Endothelial cell of umbilical vein (primary cell): ENCODE results near the gene STK10. TPM values are rescaled to one million over a fixed set of nuclear protein-coding genes. Genes with fewer than 3 reads are reported as not detected.

Source experiments
- BruUV-seq: library from RNA; stranded (reverse); fragments of 400-500 nt; replicated peaks from 2 replicates; lab custom pipeline; 2021; lab: Mats Ljungman, UMichigan
- CTCF ChIA-PET: fragments of 300-600, 350-600 bp; sonication (Branson Sonifier 250); formaldehyde crosslinking; loops from one replicate; lab custom pipeline; 2021; ENCODE audit warnings: antibody characterized with exemption, inconsistent platforms; lab: Charles Lee
- POLR2A ChIA-PET: fragments of 300-600, 350-600 bp; sonication (Branson Sonifier 250); formaldehyde crosslinking; loops from one replicate; lab custom pipeline; 2021; ENCODE audit warnings: antibody characterized with exemption, inconsistent platforms; lab: Charles Lee
- DNase-seq: peaks from one replicate; pipeline ENCODE4 v3.0.0-alpha.2; 2011; ENCODE audit warnings: low read depth, low spot score
- FAIRE-seq: peaks from 2 replicates; lab custom pipeline; 2011; peaks lifted over from hg19 to GRCh38; lab: Jason Lieb, UNC
- H2AFZ ChIP-seq: 2 replicates; pipeline ENCODE4 v1.6.0; 2012; ENCODE audit warnings: low read depth, low read length, control low read depth, inconsistent platforms
- H3K27ac ChIP-seq: 2 replicates; pipeline ENCODE4 v1.5.1; 2011; ENCODE audit warnings: low read depth, mild to moderate bottlenecking, control low read depth, low read length, moderate library complexity; ENCODE audit not compliant: insufficient read depth
- H3K27me3 ChIP-seq, 2 experiments: 2 replicates each; pipeline versions ENCODE4 v1.6.0 to v1.6.1; 2011; ENCODE audit warnings: low read length in 2 of 2, mixed read lengths in 1 of 2; ENCODE audit not compliant: control insufficient read depth in 2 of 2, insufficient read depth in 2 of 2
- H3K36me3 ChIP-seq, 2 experiments: 2 replicates in 1 of 2; 3 replicates in 1 of 2; pipeline ENCODE4 v1.5.1; 2011; ENCODE audit warnings: low read length in 2 of 2, mild to moderate bottlenecking in 1 of 2, moderate library complexity in 1 of 2; ENCODE audit not compliant: control insufficient read depth in 2 of 2, insufficient read depth in 2 of 2; ENCODE audit errors: extremely low read depth in 1 of 2
- H3K4me1 ChIP-seq: 3 replicates; pipeline ENCODE4 v1.5.1; 2011; ENCODE audit warnings: mild to moderate bottlenecking, low read length; ENCODE audit not compliant: control insufficient read depth, insufficient read depth; ENCODE audit errors: extremely low read depth
- H3K4me2 ChIP-seq: 2 replicates; pipeline ENCODE4 v1.6.1; 2011; ENCODE audit warnings: low read length, control low read depth, mixed read lengths; ENCODE audit not compliant: insufficient read depth
- H3K4me3 ChIP-seq, 3 experiments: fragments of 200-600 bp in 1 of 3; sonication (generic), shearing (Covaris generic) in 1 of 3; replicated peaks in 1 of 3; 2 replicates each; pipeline ENCODE4 v1.5.1; 2011 to 2016; ENCODE audit warnings: control low read depth in 3 of 3, low read length in 3 of 3, mild to moderate bottlenecking in 2 of 3, inconsistent platforms in 1 of 3, low read depth in 1 of 3, moderate library complexity in 1 of 3; ENCODE audit not compliant: insufficient read depth in 1 of 3
- H3K79me2 ChIP-seq: 2 replicates; pipeline ENCODE4 v1.6.0; 2012; ENCODE audit warnings: low read length, inconsistent platforms; ENCODE audit not compliant: control insufficient read depth, insufficient read depth
- H3K9ac ChIP-seq: replicated peaks from 2 replicates; pipeline ENCODE3; 2011; ENCODE audit warnings: low read length, control low read depth; ENCODE audit not compliant: insufficient read depth; ENCODE audit errors: extremely low read depth
- H3K9me1 ChIP-seq: replicated peaks from 3 replicates; pipeline ENCODE4 v1.6.0; 2011; ENCODE audit warnings: mild to moderate bottlenecking, low read length; ENCODE audit not compliant: control insufficient read depth, insufficient read depth; ENCODE audit errors: extremely low read depth
- H3K9me3 ChIP-seq: replicated peaks from 2 replicates; pipeline ENCODE4 v1.5.1; 2012; ENCODE audit warnings: low read length, inconsistent platforms; ENCODE audit not compliant: control insufficient read depth, insufficient read depth
- H4K20me1 ChIP-seq: replicated peaks from 2 replicates; pipeline ENCODE3; 2011; ENCODE audit warnings: mild to moderate bottlenecking, low read length; ENCODE audit not compliant: control insufficient read depth, insufficient read depth; ENCODE audit errors: extremely low read depth
- CTCF ChIP-seq, 2 donors: IDR thresholded peaks; 1 replicate in 1 of 2; 2 replicates in 1 of 2; pipeline ENCODE4 v1.5.1; 2011; ENCODE audit warnings: low read length in 2 of 2, mild to moderate bottlenecking in 2 of 2, moderate library complexity in 2 of 2, control low read depth in 1 of 2, inconsistent platforms in 1 of 2, low read depth in 1 of 2; ENCODE audit not compliant: insufficient read depth in 1 of 2; ENCODE audit errors: extremely low read depth in 1 of 2
- EZH2 ChIP-seq: IDR thresholded peaks from 2 replicates; pipeline ENCODE4 v1.6.1; 2012; ENCODE audit warnings: borderline replicate concordance, low read depth, mild to moderate bottlenecking, moderate library complexity, low read length, inconsistent platforms; ENCODE audit not compliant: severe bottlenecking
- FOS ChIP-seq: IDR thresholded peaks from 2 replicates; pipeline ENCODE4 v1.6.1; 2011; ENCODE audit warnings: mild to moderate bottlenecking, low read length, moderate library complexity, borderline replicate concordance; ENCODE audit not compliant: insufficient read depth
- GATA2 ChIP-seq: IDR thresholded peaks from 2 replicates; pipeline ENCODE4 v1.7.0; 2011; ENCODE audit warnings: low read depth, mild to moderate bottlenecking, moderate library complexity, mixed read lengths, low read length; ENCODE audit not compliant: insufficient read length, insufficient read depth
- JUN ChIP-seq: IDR thresholded peaks from 2 replicates; pipeline ENCODE4 v1.6.1; 2011; ENCODE audit warnings: borderline replicate concordance, low read depth; ENCODE audit not compliant: insufficient read length, insufficient read depth
- MAX ChIP-seq: IDR thresholded peaks from 2 replicates; pipeline ENCODE4 v1.6.1; 2011; ENCODE audit not compliant: insufficient read depth, insufficient read length
- MYC ChIP-seq: IDR thresholded peaks from one replicate; pipeline ENCODE4 v1.6.1; 2011; ENCODE audit warnings: mild to moderate bottlenecking, low read depth, low read length
- POLR2A ChIP-seq: IDR thresholded peaks from 2 replicates; pipeline ENCODE4 v1.6.1; 2012; ENCODE audit warnings: low read depth, mild to moderate bottlenecking, control low read depth, low read length
- POLR2AphosphoS5 ChIP-seq: IDR thresholded peaks from 2 replicates; pipeline ENCODE4 v1.6.1; 2012; ENCODE audit warnings: low read depth, mild to moderate bottlenecking, control low read depth, low read length, moderate library complexity; ENCODE audit not compliant: insufficient read depth
- dilution Hi-C: fragments of 300-500 bp; cut with MboI; formaldehyde crosslinking; loops from one replicate; pipeline ENCODE4 v1.15.0; 2019; ENCODE audit warnings: low sequenced_read_pairs; ENCODE audit not compliant: extremely low pct_ligation_motif_present
- intact Hi-C: fragments of 100-400 bp; cut with micrococcal nuclease; formaldehyde crosslinking; loops from one replicate; pipeline ENCODE4 v1.10.0; 2022
- polyA plus RNA-seq, 4 experiments: library from polyadenylated mRNA; depleted of rRNA in 3 of 4; stranded (reverse) in 3 of 4; unstranded in 1 of 4; fragments of >200 nt; gene quantifications; 2 replicates each; pipeline versions ENCODE4 v1.2.1 to v1.2.3, GENCODE V29; 2011 to 2012; ENCODE audit warnings: missing spikeins in 1 of 4
- total RNA-seq: library from RNA; stranded (reverse); gene quantifications from 2 replicates; pipeline ENCODE4 v1.2.3, GENCODE V29; 2021

STK10 gene
- total and polyA plus RNA-seq, 2 donors (not counting 3 experiments of a cell fraction or from before 2014, with no cell fraction given), result 16.9 to 47.2 TPM

DNA sequence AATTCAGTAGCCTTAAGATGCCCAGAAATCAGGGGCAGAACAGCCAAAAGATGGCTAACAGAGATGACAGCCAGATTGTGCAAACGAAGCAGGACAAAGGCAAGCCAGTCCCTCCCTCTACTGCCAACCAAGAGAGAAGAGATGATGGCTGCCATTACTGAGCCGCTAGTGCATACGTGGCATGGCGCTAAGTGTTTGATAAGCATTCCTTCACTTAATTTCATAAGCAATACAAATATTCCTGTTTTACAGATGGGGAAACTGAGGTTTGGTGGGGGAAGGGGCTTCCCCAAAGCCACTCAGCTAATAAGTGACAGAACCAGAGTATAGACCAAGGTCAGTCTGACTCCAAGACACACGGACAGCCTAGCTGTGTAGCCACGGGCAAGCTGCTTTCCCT is 44.1 kb downstream of the STK10 start:
- Histone ChIP-seq H3K9me3 (no peaks in the 10 kb centered on the region), H2AFZ (no peak overlapping the region), H3K4me1 (no peaks in the 10 kb centered on the region), H3K9me1 (no peaks in the 10 kb centered on the region), H3K79me2 (no peaks in the 10 kb centered on the region), H4K20me1 (peaks cover 2% of the 10 kb centered on the region), H3K4me2 (no peak overlapping the region), H3K9ac (no peak overlapping the region), H3K27me3 (no peaks in the 10 kb centered on the region), H3K4me3 (no peak overlapping the region), H3K27ac (no peak overlapping the region), H3K36me3 (peaks cover 0 to 3% of the 10 kb centered on the region in 2 experiments)
- dilution Hi-C loops (no loop called here), intact Hi-C loops (loop anchor here (5.0 kb wide), 1 partner anchor 43 kb away; the partner anchor contains the start of gene STK10)
- FAIRE-seq, result no peak
- CTCF ChIA-PET, result no interaction called here
- POLR2A ChIA-PET, result interaction anchor here (1.2 kb wide), 1 partner anchor 11 kb away, joined by 3 read pairs; no protein-coding TSS in a partner anchor
- no peak for DNase-seq
- no TSS peak for BruUV-seq
- TF ChIP-seq MAX (no peak), POLR2A (no peak), JUN (no peak), POLR2AphosphoS5 (no peak), FOS (no peak), MYC (no peak), EZH2 (no peak), CTCF (IDR thresholded peaks at IDR 0.05; ENCODE audit: extremely low read depth in 1 of 2, insufficient read depth in 1 of 2, low read depth in 1 of 2, low read length in 2 of 2) (no peak), GATA2 (no peak)
